Peyer's patch (tissue), 4 donors: ENCODE measurements around the gene MFSD1.

Source experiments
- CTCF ChIP-seq, 6 experiments: fragments of 450-650 bp in 4 of 6; fragments of 200-600 bp in 2 of 6; sonication (generic) in 1 of 6; IDR thresholded peaks; one replicate each; pipeline ENCODE4 v1.5.1; 2017 to 2019; ENCODE audit warnings: antibody characterized with exemption in 6 of 6, mild to moderate bottlenecking in 3 of 6, moderate library complexity in 1 of 6
- POLR2A ChIP-seq, 2 donors: fragments of 450-650 bp; IDR thresholded peaks; one replicate each; pipeline ENCODE4 v1.5.1; 2017; ENCODE audit warnings: antibody characterized with exemption in 2 of 2, mild to moderate bottlenecking in 2 of 2, moderate library complexity in 2 of 2

DNA sequence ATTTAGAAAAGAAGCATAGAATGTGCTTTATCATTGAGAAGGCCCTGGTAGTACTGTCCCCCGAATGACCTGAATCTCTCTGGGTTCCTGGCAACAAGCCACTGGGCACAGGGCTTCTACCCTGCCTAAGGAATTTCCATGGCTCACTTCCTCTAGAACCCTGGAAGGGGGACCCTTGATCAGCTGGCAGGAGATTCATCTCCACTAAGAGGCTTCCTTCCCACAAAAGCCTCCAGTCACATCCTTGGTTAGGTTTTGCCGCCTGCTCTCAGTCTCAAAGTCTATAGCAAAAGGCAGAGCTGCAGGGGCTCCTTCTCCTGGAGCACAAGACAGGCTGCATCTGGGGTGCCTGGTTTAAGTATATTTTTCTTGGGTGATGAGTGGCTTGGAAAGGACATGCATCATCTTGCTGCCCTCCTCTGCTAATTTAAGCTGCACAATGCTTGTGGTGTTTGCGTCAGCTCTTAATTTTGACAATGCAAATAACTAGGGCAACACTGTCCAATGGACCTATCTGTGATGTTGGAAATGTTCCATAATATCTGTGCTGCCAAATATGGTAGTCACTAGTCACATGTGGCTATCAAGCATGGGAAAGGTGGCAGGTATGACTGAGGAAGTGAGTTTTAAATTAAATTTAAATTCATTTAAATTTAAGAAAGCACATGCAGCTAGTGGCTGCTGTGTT lies 36.2 kb upstream of the MFSD1 start:
- TF ChIP-seq CTCF (IDR thresholded peaks at IDR 0.05), result no peak
- no peak for TF ChIP-seq POLR2A (IDR thresholded peaks at IDR 0.05)
